SK-N-SH treated with all-trans-retinoic acid at 6 μM for 48 hours (cell line): ENCODE results near the gene PTPRG.
A peak's percentile ranks its signal among the peaks of the same experiment; 100 is the strongest.

Experiments
- ATAC-seq: fragments of 200-7000 bp; cut with Tn5 transposase; 3 replicates; pipeline ENCODE4 v1.9.1; 2020; ENCODE audit warnings: mild to moderate bottlenecking, moderate library complexity
- ARNTL ChIP-seq: fragments of 450-650 bp; formaldehyde crosslinking; IDR thresholded peaks from 2 replicates; pipeline ENCODE4 v1.5.0; 2020; ENCODE audit warnings: low read depth, mild to moderate bottlenecking, moderate library complexity, borderline replicate concordance
- BACH2 ChIP-seq: fragments of 250-450 bp; sonication (Bioruptor Pico); IDR thresholded peaks from 2 replicates; pipeline ENCODE4 v1.9.0; 2021; ENCODE audit warnings: mild to moderate bottlenecking, borderline replicate concordance
- CSDC2 ChIP-seq: fragments of 250-450 bp; sonication (Bioruptor Pico); IDR thresholded peaks from 2 replicates; pipeline ENCODE4 v1.5.0; 2020; ENCODE audit warnings: mild to moderate bottlenecking, moderate library complexity
- ESRRG ChIP-seq: fragments of 250-450 bp; sonication (Bioruptor Pico); IDR thresholded peaks from 2 replicates; pipeline ENCODE4 v1.6.1; 2021; ENCODE audit warnings: mild to moderate bottlenecking
- GLIS3 ChIP-seq: fragments of 250-450 bp; sonication (Bioruptor Pico); IDR thresholded peaks from 2 replicates; pipeline ENCODE4 v1.5.0; 2020; ENCODE audit warnings: mild to moderate bottlenecking, moderate library complexity
- ISL1 ChIP-seq: fragments of 250-450 bp; sonication (Bioruptor Pico); IDR thresholded peaks from 2 replicates; pipeline ENCODE4 v2.1.2; 2022; ENCODE audit warnings: mild to moderate bottlenecking, moderate library complexity
- OSR1 ChIP-seq: fragments of 250-450 bp; sonication (Bioruptor Pico); IDR thresholded peaks from 2 replicates; pipeline ENCODE4 v1.8.0; 2022; ENCODE audit warnings: moderate library complexity, mild to moderate bottlenecking, inconsistent platforms
- POU6F1 ChIP-seq: fragments of 250-450 bp; sonication (Bioruptor Pico); IDR thresholded peaks from 2 replicates; pipeline ENCODE4 v1.8.0; 2021; ENCODE audit warnings: low read depth, mild to moderate bottlenecking, moderate library complexity, borderline replicate concordance
- RARB ChIP-seq: fragments of 250-450 bp; sonication (Bioruptor Pico); IDR thresholded peaks from 2 replicates; pipeline ENCODE4 v1.8.0; 2021; ENCODE audit warnings: mild to moderate bottlenecking, moderate library complexity
- SNAI2 ChIP-seq: fragments of 250-450 bp; sonication (Bioruptor Pico); IDR thresholded peaks from 2 replicates; pipeline ENCODE4 v1.5.0; 2020; ENCODE audit warnings: mild to moderate bottlenecking, moderate library complexity
- TCF4 ChIP-seq: fragments of 250-450 bp; sonication (Bioruptor Pico); IDR thresholded peaks from 2 replicates; pipeline ENCODE4 v1.8.0; 2021; ENCODE audit warnings: mild to moderate bottlenecking, moderate library complexity, borderline replicate concordance
- TOX ChIP-seq: fragments of 250-450 bp; sonication (Bioruptor Pico); IDR thresholded peaks from 2 replicates; pipeline ENCODE4 v1.8.0; 2021; ENCODE audit warnings: mild to moderate bottlenecking, moderate library complexity, borderline replicate concordance
- ZFP3 ChIP-seq: fragments of 250-450 bp; sonication (Bioruptor Pico); IDR thresholded peaks from 2 replicates; pipeline ENCODE4 v1.5.0; 2020; ENCODE audit warnings: mild to moderate bottlenecking, moderate library complexity
- ZFP30 ChIP-seq: fragments of 450-650 bp; formaldehyde crosslinking; IDR thresholded peaks from 2 replicates; pipeline ENCODE4 v1.5.0; 2022; ENCODE audit warnings: mild to moderate bottlenecking, moderate library complexity
- ZNF565 ChIP-seq: fragments of 450-650 bp; formaldehyde crosslinking; conservative IDR thresholded peaks from 2 replicates; pipeline ENCODE4 v1.5.0; 2020; ENCODE audit warnings: low read depth, mild to moderate bottlenecking, moderate library complexity
- ZNF70 ChIP-seq: fragments of 450-650 bp; formaldehyde crosslinking; IDR thresholded peaks from 2 replicates; pipeline ENCODE4 v1.5.0; 2020; ENCODE audit warnings: mild to moderate bottlenecking, moderate library complexity
- ZNF8 ChIP-seq: fragments of 450-650 bp; formaldehyde crosslinking; IDR thresholded peaks from 2 replicates; pipeline ENCODE4 v1.5.0; 2020; ENCODE audit warnings: mild to moderate bottlenecking, moderate library complexity
- TF ChIP-seq, protein P1 (sequence below): fragments of 250-450 bp; sonication (Bioruptor Pico); IDR thresholded peaks from 2 replicates; pipeline ENCODE4 v1.5.1; 2021; ENCODE audit warnings: mild to moderate bottlenecking, moderate library complexity
- TF ChIP-seq, protein P2 (sequence below): fragments of 250-450 bp; sonication (Bioruptor Pico); IDR thresholded peaks from 2 replicates; pipeline ENCODE4 v1.5.0; 2020; ENCODE audit warnings: mild to moderate bottlenecking, moderate library complexity
- TF ChIP-seq, protein P3 (sequence below): fragments of 250-450 bp; sonication (Bioruptor Pico); IDR thresholded peaks from 2 replicates; pipeline ENCODE4 v1.8.0; 2020; ENCODE audit warnings: mild to moderate bottlenecking, moderate library complexity, borderline replicate concordance
- TF ChIP-seq, protein P4 (sequence below): fragments of 250-450 bp; sonication (Bioruptor Pico); IDR thresholded peaks from 2 replicates; pipeline ENCODE4 v1.5.1; 2020; ENCODE audit warnings: low read depth, mild to moderate bottlenecking, moderate library complexity

The PTPRG gene

GRCh38 chr3:61673651-61674050 lies 112.3 kb downstream of the PTPRG start:
- TF ChIP-seq CSDC2 (CRISPR knock-in tag) (no peak), TCF4 (CRISPR knock-in tag) (no peak), OSR1 (CRISPR knock-in tag) (no peak), ARNTL (CRISPR knock-in tag) (no peak), RARB (CRISPR knock-in tag) (no peak), ZFP3 (CRISPR knock-in tag) (no peak), ZFP30 (CRISPR knock-in tag) (no peak), ESRRG (CRISPR knock-in tag) (no peak), ZNF70 (CRISPR knock-in tag) (no peak), ISL1 (CRISPR knock-in tag) (no peak)
- TF ChIP-seq, protein P1, sequence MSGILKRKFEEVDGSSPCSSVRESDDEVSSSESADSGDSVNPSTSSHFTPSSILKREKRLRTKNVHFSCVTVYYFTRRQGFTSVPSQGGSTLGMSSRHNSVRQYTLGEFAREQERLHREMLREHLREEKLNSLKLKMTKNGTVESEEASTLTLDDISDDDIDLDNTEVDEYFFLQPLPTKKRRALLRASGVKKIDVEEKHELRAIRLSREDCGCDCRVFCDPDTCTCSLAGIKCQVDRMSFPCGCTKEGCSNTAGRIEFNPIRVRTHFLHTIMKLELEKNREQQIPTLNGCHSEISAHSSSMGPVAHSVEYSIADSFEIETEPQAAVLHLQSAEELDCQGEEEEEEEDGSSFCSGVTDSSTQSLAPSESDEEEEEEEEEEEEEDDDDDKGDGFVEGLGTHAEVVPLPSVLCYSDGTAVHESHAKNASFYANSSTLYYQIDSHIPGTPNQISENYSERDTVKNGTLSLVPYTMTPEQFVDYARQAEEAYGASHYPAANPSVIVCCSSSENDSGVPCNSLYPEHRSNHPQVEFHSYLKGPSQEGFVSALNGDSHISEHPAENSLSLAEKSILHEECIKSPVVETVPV (CRISPR knock-in tag) = no peak
- no peak for ATAC-seq

DNA sequence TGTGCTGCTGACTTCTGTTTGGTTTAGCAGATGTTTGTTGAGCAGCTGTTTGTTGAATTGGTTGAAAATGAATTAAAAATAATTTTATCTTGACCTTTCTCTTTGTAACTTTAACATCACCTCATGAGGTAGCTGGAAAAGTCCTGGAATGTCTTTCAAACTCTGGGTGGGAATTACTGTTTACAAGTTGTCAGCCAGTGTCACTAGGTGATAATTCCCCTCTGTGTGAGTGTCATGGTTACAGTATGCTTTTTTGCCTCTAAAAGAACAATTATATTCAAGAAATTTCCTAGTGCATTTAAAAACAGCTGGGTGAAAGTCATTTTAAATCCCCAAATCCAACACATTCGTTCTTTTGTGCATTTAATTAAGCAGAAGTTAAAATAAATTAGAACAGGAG lies 113.2 kb downstream of the PTPRG start:
- no peak for ATAC-seq
- TF ChIP-seq TOX (CRISPR knock-in tag) (no peak), ZFP3 (CRISPR knock-in tag) (no peak), POU6F1 (no peak), ESRRG (CRISPR knock-in tag) (no peak)
- TF ChIP-seq, all 23 proteins: peak for 0

DNA sequence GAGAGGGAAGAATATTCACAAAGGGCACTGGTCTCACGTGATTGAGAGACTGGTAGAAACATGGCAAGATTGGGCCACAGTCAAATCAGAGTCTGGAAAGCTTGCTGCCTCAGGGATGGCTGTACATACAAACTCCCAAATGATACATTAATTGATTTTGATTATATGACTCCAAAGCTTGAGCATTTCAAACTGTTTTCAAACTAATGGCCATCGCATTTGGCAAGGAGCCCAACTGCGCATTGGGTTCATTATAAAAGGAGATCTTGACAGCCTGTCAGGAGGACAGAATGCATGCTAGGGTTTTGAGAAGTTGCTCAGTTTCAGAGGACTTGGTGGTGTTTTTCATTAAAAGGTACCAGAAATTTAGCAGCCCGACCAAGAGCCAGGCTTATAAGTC lies 117.7 kb downstream of the PTPRG start:
- ATAC-seq = peak; percentile 61
- TF ChIP-seq ZNF70 (CRISPR knock-in tag) = peak; percentile 83
- TF ChIP-seq ZNF565 (CRISPR knock-in tag) = no peak

GRCh38 chr3:61680617-61681016 lies 119.2 kb downstream of the PTPRG start:
- TF ChIP-seq, protein P2, sequence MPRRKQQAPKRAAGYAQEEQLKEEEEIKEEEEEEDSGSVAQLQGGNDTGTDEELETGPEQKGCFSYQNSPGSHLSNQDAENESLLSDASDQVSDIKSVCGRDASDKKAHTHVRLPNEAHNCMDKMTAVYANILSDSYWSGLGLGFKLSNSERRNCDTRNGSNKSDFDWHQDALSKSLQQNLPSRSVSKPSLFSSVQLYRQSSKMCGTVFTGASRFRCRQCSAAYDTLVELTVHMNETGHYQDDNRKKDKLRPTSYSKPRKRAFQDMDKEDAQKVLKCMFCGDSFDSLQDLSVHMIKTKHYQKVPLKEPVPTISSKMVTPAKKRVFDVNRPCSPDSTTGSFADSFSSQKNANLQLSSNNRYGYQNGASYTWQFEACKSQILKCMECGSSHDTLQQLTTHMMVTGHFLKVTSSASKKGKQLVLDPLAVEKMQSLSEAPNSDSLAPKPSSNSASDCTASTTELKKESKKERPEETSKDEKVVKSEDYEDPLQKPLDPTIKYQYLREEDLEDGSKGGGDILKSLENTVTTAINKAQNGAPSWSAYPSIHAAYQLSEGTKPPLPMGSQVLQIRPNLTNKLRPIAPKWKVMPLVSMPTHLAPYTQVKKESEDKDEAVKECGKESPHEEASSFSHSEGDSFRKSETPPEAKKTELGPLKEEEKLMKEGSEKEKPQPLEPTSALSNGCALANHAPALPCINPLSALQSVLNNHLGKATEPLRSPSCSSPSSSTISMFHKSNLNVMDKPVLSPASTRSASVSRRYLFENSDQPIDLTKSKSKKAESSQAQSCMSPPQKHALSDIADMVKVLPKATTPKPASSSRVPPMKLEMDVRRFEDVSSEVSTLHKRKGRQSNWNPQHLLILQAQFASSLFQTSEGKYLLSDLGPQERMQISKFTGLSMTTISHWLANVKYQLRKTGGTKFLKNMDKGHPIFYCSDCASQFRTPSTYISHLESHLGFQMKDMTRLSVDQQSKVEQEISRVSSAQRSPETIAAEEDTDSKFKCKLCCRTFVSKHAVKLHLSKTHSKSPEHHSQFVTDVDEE (CRISPR knock-in tag) = no peak
- TF ChIP-seq ZNF70 (CRISPR knock-in tag) (no peak), RARB (CRISPR knock-in tag) (no peak), SNAI2 (CRISPR knock-in tag) (no peak), ZNF8 (no peak), ARNTL (CRISPR knock-in tag) (no peak), ISL1 (CRISPR knock-in tag) (no peak), ESRRG (CRISPR knock-in tag) (no peak), TCF4 (CRISPR knock-in tag) (no peak), GLIS3 (no peak), BACH2 (CRISPR knock-in tag) (no peak), CSDC2 (CRISPR knock-in tag) (no peak), POU6F1 (no peak)
- TF ChIP-seq, protein P3, sequence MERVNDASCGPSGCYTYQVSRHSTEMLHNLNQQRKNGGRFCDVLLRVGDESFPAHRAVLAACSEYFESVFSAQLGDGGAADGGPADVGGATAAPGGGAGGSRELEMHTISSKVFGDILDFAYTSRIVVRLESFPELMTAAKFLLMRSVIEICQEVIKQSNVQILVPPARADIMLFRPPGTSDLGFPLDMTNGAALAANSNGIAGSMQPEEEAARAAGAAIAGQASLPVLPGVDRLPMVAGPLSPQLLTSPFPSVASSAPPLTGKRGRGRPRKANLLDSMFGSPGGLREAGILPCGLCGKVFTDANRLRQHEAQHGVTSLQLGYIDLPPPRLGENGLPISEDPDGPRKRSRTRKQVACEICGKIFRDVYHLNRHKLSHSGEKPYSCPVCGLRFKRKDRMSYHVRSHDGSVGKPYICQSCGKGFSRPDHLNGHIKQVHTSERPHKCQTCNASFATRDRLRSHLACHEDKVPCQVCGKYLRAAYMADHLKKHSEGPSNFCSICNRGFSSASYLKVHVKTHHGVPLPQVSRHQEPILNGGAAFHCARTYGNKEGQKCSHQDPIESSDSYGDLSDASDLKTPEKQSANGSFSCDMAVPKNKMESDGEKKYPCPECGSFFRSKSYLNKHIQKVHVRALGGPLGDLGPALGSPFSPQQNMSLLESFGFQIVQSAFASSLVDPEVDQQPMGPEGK (CRISPR knock-in tag) = no peak
- TF ChIP-seq, protein P1 (CRISPR knock-in tag) = no peak
- TF ChIP-seq, protein P4, sequence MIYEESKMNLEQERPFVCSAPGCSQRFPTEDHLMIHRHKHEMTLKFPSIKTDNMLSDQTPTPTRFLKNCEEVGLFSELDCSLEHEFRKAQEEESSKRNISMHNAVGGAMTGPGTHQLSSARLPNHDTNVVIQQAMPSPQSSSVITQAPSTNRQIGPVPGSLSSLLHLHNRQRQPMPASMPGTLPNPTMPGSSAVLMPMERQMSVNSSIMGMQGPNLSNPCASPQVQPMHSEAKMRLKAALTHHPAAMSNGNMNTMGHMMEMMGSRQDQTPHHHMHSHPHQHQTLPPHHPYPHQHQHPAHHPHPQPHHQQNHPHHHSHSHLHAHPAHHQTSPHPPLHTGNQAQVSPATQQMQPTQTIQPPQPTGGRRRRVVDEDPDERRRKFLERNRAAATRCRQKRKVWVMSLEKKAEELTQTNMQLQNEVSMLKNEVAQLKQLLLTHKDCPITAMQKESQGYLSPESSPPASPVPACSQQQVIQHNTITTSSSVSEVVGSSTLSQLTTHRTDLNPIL (CRISPR knock-in tag) = no peak
- ATAC-seq = no peak
